Stimulated activated memory B cell treated with anti-CD40 and anti-IgM and Interleukin-4, amounts not matched to agents 10 μg/mL and 1 μg/mL and 100 μg/mL, for 72 hours (primary cell): ENCODE data around the gene MSANTD2.
A peak's percentile ranks its signal among the peaks of the same experiment; 100 is the strongest.

Experiments
- ATAC-seq: fragments of 150-1000 bp; cut with Tn5 transposase; 2 replicates; pipeline ENCODE4 v1.10.0; 2021
- H3K27ac Mint-ChIP-seq: one replicate; pipeline ENCODE4 v1.8.0; 2022; ENCODE audit warnings: mild to moderate bottlenecking, mixed read lengths
- H3K27me3 Mint-ChIP-seq: one replicate; pipeline ENCODE4 v1.8.0; 2022; ENCODE audit warnings: mixed read lengths
- H3K36me3 Mint-ChIP-seq: one replicate; pipeline ENCODE4 v1.8.0; 2022; ENCODE audit warnings: mixed read lengths
- H3K4me1 Mint-ChIP-seq: one replicate; pipeline ENCODE4 v1.8.0; 2022; ENCODE audit warnings: mixed read lengths
- H3K4me3 Mint-ChIP-seq: one replicate; pipeline ENCODE4 v1.8.0; 2022; ENCODE audit warnings: mild to moderate bottlenecking, moderate library complexity, mixed read lengths
- H3K9me3 Mint-ChIP-seq: one replicate; pipeline ENCODE4 v1.8.0; 2022; ENCODE audit warnings: mixed read lengths

The MSANTD2 gene

GRCh38 chr11:124831897-124832296, 31.7 kb upstream of the MSANTD2 start:
- Mint-ChIP-seq H3K4me3 (no peak overlapping the region), H3K4me1 (peaks cover 9% of the 10 kb centered on the region), H3K9me3 (no peaks in the 10 kb centered on the region), H3K36me3 (no peaks in the 10 kb centered on the region), H3K27me3 (peaks cover 31% of the 10 kb centered on the region), H3K27ac (no peak overlapping the region)
- no peak for ATAC-seq

- Mint-ChIP-seq H3K4me3 (no peak overlapping the region), H3K4me1 (no peaks in the 10 kb centered on the region), H3K9me3 (no peaks in the 10 kb centered on the region), H3K27ac (no peak overlapping the region), H3K27me3 (peaks cover 32% of the 10 kb centered on the region), H3K36me3 (no peaks in the 10 kb centered on the region)
- ATAC-seq, result no peak
These were observed 30.5 kb upstream of the MSANTD2 start for GRCh38 chr11:124830749-124831148.

GRCh38 chr11:124829986-124830385, 29.8 kb upstream of the MSANTD2 start:
- Mint-ChIP-seq H3K4me3 (no peak overlapping the region), H3K4me1 (no peaks in the 10 kb centered on the region), H3K9me3 (no peaks in the 10 kb centered on the region), H3K27me3 (peaks cover 28% of the 10 kb centered on the region), H3K27ac (no peak overlapping the region), H3K36me3 (no peaks in the 10 kb centered on the region)
- ATAC-seq, result no peak

GRCh38 chr11:124825876-124826275, 25.7 kb upstream of the MSANTD2 start:
- no peaks in the 10 kb centered on the region for H3K36me3 Mint-ChIP-seq
- no peak overlapping the region for H3K4me3 Mint-ChIP-seq
- no peak overlapping the region for H3K27ac Mint-ChIP-seq
- H3K27me3 Mint-ChIP-seq, result peaks cover 57% of the 10 kb centered on the region
- no peaks in the 10 kb centered on the region for H3K9me3 Mint-ChIP-seq
- ATAC-seq, result no peak
- H3K4me1 Mint-ChIP-seq, result no peaks in the 10 kb centered on the region

- H3K4me1 Mint-ChIP-seq, result no peaks in the 10 kb centered on the region
- H3K36me3 Mint-ChIP-seq, result no peaks in the 10 kb centered on the region
- H3K9me3 Mint-ChIP-seq, result no peaks in the 10 kb centered on the region
- H3K27me3 Mint-ChIP-seq, result peaks cover 75% of the 10 kb centered on the region
- H3K4me3 Mint-ChIP-seq, result no peak overlapping the region
- ATAC-seq, result no peak
- H3K27ac Mint-ChIP-seq, result no peak overlapping the region
These were observed 23.5 kb upstream of the MSANTD2 start for GRCh38 chr11:124823512-124824376.

- H3K9me3 Mint-ChIP-seq, result no peaks in the 10 kb centered on the region
- no peaks in the 10 kb centered on the region for H3K36me3 Mint-ChIP-seq
- H3K4me3 Mint-ChIP-seq, result no peak overlapping the region
- no peaks in the 10 kb centered on the region for H3K4me1 Mint-ChIP-seq
- H3K27ac Mint-ChIP-seq, result no peak overlapping the region
- no peak for ATAC-seq
- peaks cover 84% of the 10 kb centered on the region for H3K27me3 Mint-ChIP-seq
These were observed 22.0 kb upstream of the MSANTD2 start for GRCh38 chr11:124821995-124822730.

GRCh38 chr11:124817036-124817435, 16.8 kb upstream of the MSANTD2 start:
- H3K36me3 Mint-ChIP-seq, result no peaks in the 10 kb centered on the region
- no peaks in the 10 kb centered on the region for H3K4me1 Mint-ChIP-seq
- H3K4me3 Mint-ChIP-seq, result no peak overlapping the region
- ATAC-seq, result peak; percentile 24
- H3K27me3 Mint-ChIP-seq, result peaks cover 54% of the 10 kb centered on the region
- H3K9me3 Mint-ChIP-seq, result no peaks in the 10 kb centered on the region
- H3K27ac Mint-ChIP-seq, result no peak overlapping the region

GRCh38 chr11:124814739-124815138, 14.5 kb upstream of the MSANTD2 start:
- Mint-ChIP-seq H3K9me3 (no peaks in the 10 kb centered on the region), H3K27ac (no peak overlapping the region), H3K36me3 (no peaks in the 10 kb centered on the region), H3K27me3 (peaks cover 31% of the 10 kb centered on the region), H3K4me1 (no peaks in the 10 kb centered on the region), H3K4me3 (no peak overlapping the region)
- no peak for ATAC-seq

GRCh38 chr11:124812876-124813275, 12.7 kb upstream of the MSANTD2 start:
- peaks cover 1% of the 10 kb centered on the region for H3K36me3 Mint-ChIP-seq
- no peak overlapping the region for H3K4me3 Mint-ChIP-seq
- H3K27ac Mint-ChIP-seq, result no peak overlapping the region
- peaks cover 16% of the 10 kb centered on the region for H3K27me3 Mint-ChIP-seq
- no peaks in the 10 kb centered on the region for H3K9me3 Mint-ChIP-seq
- ATAC-seq, result no peak
- H3K4me1 Mint-ChIP-seq, result no peaks in the 10 kb centered on the region

- Mint-ChIP-seq H3K27ac (no peak overlapping the region), H3K36me3 (peaks cover 5% of the 10 kb centered on the region), H3K4me3 (no peak overlapping the region), H3K9me3 (no peaks in the 10 kb centered on the region), H3K4me1 (no peaks in the 10 kb centered on the region), H3K27me3 (peaks cover 3% of the 10 kb centered on the region)
- no peak for ATAC-seq
These were observed 11.4 kb upstream of the MSANTD2 start for GRCh38 chr11:124811399-124812125.

- no peaks in the 10 kb centered on the region for H3K4me1 Mint-ChIP-seq
- H3K9me3 Mint-ChIP-seq, result no peaks in the 10 kb centered on the region
- ATAC-seq, result no peak
- no peak overlapping the region for H3K4me3 Mint-ChIP-seq
- H3K27ac Mint-ChIP-seq, result no peak overlapping the region
- peaks cover 20% of the 10 kb centered on the region for H3K36me3 Mint-ChIP-seq
- no peaks in the 10 kb centered on the region for H3K27me3 Mint-ChIP-seq
These were observed 7.6 kb upstream of the MSANTD2 start for GRCh38 chr11:124807660-124808270.

- H3K27ac Mint-ChIP-seq, result no peak overlapping the region
- no peaks in the 10 kb centered on the region for H3K9me3 Mint-ChIP-seq
- no peak overlapping the region for H3K4me3 Mint-ChIP-seq
- ATAC-seq, result no peak
- H3K4me1 Mint-ChIP-seq, result no peaks in the 10 kb centered on the region
- H3K36me3 Mint-ChIP-seq, result peaks cover 20% of the 10 kb centered on the region
- H3K27me3 Mint-ChIP-seq, result no peaks in the 10 kb centered on the region
These were observed 7.0 kb upstream of the MSANTD2 start for GRCh38 chr11:124807201-124807600.

GRCh38 chr11:124804884-124805283, 4.7 kb upstream of the MSANTD2 start:
- Mint-ChIP-seq H3K27me3 (no peaks in the 10 kb centered on the region), H3K27ac (no peak overlapping the region), H3K36me3 (peaks cover 20% of the 10 kb centered on the region), H3K9me3 (no peaks in the 10 kb centered on the region), H3K4me1 (peaks cover 6% of the 10 kb centered on the region), H3K4me3 (no peak overlapping the region)
- no peak for ATAC-seq

GRCh38 chr11:124801636-124802312, 1.6 kb upstream of the MSANTD2 start:
- ATAC-seq, result no peak
- Mint-ChIP-seq H3K27ac (peak overlapping the region; percentile 77), H3K27me3 (no peaks in the 10 kb centered on the region), H3K36me3 (peaks cover 15% of the 10 kb centered on the region), H3K9me3 (no peaks in the 10 kb centered on the region), H3K4me3 (no peak overlapping the region), H3K4me1 (peaks cover 17% of the 10 kb centered on the region)
